Fibroblast of skin of left biceps (primary cell): ENCODE data around the gene FGGY.

ENCODE experiments used
- DNase-seq, 2 experiments: peaks; one replicate each; pipeline ENCODE4 v3.0.0-alpha.2; 2013; ENCODE audit warnings: low read depth in 2 of 2

The FGGY gene

GRCh38 chr1:59678493-59679228 is 381.8 kb downstream of the FGGY start:
- DNase-seq: peak in 1 of 2 experiments; percentile 57

DNA sequence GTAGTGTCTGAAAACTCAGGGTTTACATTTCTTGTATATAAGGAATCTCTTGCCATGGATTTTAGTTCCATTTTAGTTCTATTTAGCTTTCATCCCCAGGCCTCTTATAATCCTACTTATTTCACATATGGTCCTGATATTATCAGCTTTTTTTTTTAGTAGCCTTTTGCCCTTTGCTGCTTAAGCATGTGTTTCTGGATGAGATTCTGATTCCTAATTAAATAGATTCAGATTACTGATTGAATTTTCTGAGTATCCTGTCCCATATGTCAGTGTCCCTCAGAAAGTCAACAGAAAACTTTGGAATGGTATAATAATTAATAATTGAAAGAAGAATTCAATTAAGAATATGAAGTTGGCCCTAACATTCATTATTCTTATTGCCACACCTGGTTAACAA is 383.1 kb downstream of the FGGY start:
- no peak for DNase-seq

DNA sequence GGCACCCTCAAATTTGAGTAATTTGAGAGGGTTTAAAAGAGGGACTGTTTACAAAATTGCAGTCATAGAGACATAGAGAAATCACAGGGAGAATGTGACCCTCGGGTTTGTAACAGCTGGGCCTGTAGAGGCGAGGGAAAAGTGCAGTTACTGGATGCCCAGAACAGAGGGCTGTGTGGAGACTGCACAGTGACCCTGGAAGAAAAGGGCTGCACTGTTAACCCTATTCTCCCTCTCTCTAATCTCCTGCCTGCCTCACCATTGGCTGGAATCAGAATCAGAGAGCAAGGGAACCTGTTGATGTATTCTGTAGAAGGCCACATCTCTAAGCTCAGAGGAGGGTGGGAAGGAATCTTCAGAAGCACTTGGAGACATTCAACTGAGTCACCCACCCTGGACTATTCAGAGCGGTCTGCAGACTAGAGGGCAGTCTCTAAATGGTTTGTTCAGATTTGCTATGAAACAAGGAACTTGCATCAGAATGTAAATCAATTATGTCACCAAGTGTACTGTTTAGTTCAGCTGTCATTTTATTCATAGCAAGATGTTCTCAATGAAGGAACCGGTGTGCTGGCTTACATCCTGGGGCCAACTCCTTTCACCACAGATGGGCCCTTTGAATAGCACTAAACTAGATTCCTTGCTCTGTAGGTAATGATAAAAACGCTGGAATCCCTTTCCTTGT is 385.6 kb downstream of the FGGY start:
- no peak for DNase-seq

- no peak for DNase-seq
Observed at GRCh38 chr1:59683197-59683596, 386.3 kb downstream of the FGGY start.

DNA sequence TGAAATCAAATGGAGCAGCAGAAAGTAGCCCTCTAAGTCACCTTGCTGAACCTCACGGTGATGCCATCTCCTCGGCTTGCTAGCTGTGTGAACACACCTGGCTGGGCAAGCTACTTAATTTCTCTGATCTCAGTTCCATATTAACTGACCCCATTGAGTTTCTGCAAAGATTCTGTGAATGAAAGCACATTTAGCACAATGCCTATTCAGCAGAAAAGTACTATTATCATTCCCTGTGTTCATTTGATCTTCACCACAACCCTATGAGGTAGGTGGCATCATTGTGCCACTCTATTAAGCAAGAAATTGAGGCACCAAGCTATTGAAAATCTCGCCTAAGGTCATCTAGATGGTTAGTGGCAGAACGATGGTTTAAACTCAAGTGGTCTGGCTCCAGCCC is 387.8 kb downstream of the FGGY start:
- no peak for DNase-seq

- no peak for DNase-seq
Observed at GRCh38 chr1:59685101-59685500, 388.2 kb downstream of the FGGY start.

DNA sequence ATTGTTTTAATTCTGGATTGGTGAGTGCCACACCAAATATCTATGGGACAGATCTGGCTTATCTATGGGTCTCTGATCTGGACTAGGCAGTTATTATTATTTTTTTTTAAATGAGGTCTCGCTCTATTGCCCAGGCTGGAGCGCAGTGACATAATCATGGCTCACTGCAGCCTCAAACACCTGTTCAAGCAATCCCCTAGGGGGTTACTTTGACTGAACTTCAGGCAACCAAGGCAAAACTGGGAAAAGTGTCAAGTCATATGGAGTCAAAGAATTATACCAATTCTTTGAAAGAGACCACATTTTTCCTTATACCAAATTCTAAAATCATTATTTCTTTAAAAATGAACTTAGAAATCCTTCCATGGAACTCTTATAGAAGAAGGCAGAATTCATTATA is 388.8 kb downstream of the FGGY start:
- no peak for DNase-seq

- no peak for DNase-seq
Observed at GRCh38 chr1:59686170-59686569, 389.3 kb downstream of the FGGY start.

GRCh38 chr1:59686574-59686973 is 389.7 kb downstream of the FGGY start:
- DNase-seq: no peak

DNA sequence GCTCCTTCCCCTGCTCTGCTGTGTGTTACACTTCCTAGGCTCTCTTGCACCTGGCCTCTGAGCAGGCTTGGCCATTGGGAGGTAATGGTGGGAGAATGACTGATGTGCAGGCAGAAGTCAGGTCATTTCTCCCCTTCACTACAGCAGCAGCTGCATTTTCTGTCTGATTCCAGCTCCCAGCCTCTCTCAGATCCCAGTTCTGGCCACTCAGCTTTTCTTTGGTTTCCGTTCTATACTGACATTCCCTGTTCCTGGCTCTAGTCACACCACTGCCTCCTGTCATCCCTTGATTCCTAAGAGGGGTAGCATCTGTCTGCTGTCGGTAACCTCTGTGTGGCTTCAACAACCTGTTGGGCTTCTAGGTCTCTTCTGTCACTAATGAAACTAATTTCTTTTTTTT is 390.2 kb downstream of the FGGY start:
- DNase-seq: no peak

- DNase-seq: no peak
Observed at GRCh38 chr1:59688976-59689375, 392.1 kb downstream of the FGGY start.

DNA sequence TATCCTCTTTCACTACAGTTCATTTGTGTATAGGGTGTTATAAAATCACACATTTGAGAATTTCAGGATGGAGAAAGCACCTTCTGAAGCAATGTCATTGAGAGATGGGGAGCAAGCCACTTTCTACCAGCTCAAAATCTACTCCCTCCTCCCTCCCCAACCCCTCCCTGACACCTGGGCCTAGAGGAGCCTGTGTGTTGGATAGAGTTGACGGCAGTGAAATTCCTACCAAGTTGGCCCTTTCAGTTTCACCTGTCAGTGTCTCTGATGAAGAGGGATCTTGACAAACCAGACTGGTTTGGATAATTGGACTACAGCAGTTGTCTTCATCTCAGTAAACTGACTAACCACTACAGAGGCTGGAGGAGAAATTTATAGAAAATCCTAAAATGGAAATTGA is 392.8 kb downstream of the FGGY start:
- no peak for DNase-seq

DNA sequence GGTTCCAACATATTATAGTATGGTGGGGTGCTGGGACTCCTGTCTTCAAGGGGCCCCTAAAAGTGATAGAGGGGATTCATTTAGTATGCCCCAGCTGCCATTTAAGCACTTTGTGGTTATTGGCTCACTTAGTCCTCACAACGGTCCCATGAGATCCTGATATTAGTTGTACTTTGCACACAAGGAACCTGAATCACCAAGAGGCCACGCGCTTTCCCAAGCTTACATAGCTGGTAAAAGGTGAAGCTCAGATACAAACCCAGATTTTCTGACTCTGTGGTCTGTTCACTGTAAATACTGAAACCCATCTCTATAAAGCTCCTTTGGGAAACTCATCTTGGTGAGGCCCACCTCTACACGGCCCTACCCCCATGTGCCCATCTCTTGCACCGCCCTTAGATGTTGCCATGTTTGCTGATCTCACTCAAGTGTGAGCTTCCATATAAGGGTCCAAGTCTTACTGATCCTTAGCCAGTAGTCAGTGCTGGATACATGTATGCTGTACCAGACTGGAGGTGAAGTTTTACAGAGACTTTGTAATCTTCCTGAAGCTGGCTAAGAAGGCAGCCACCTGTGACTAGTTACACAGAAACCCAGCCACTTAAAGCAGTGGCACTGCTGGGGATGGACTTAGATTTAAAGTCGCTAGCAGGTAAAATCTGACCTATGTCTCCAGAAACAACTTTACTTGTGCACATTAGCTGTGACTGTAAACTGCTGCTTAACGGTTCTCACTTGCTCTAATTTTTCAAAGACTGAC is 393.5 kb downstream of the FGGY start:
- DNase-seq: no peak

DNA sequence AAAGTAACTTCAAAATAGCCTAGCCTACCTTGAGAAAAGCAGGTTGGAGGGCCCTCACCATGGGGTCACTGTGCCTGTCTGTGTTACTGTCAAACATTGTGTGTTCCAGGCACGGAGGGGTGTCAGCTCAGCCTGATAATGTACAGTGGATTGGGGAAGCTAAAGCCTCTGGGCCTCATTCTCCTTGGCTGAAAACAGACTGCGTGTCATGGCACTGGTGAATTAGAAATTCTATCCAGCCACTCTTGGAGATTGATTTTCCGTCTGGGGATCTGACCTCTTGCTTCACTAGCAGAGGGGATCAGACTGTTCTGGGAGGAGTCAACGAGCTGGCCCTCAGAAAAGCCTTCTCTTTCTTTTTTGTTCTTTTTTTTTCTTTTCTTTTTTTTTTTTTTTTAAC is 394.4 kb downstream of the FGGY start:
- DNase-seq: no peak

DNA sequence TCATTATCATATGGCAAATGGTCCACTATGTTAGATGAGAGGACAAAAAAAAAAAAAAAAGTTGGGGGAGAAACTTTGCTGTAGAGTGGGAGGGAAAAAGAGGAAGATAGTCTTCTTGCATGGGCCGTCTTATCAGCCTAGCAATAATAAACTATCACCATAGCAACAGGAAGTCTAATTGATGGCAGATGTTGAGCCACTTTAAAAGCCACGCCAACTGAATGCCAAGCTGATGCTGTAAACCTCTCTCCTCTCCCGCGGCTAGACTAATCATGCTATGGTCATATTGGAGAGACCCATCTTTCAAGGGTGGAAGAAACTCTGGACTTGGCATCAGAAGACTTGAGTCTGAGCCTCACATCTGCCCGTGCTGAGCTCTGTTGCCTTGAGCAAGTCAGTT is 395.7 kb downstream of the FGGY start:
- peak; percentile 88 to 91 for DNase-seq

DNA sequence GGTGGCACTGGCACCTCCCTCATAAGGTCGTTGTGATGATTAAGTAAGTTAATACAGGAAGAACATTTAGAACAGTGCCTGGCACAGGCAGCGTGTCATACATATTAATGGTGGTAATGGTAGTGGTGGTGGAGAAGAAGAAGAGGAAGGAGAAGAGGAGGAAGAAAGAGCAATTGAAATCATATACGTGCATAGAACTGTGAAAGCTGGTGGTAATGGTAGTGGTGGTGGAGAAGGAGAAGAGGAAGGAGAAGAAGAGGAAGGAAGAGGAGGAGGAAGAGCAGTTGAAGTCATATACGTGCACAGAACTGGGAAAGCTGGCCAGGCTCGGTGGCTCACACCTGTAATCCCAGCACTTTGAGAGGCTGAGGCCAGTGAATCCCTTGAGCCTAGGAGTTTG is 396.5 kb downstream of the FGGY start:
- DNase-seq: no peak

DNA sequence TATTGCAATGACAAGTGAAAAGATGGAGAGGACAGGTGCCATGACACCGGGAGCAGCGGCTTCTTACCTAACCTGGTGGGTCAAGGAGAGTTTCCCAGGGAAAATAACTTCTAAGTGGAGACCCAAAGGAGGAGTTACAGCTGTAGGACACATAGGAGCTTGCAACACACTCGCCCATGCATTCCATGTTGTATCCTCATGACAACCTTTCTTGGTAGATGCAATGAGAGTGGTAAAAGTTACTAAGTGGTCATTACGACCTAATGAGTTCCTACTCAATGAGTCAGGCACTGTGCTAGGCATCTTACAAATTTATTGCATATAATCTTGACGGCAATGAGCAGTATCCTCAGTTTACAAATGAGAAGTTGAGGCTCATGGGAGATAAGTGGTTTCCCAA is 398.4 kb downstream of the FGGY start:
- DNase-seq: no peak

DNA sequence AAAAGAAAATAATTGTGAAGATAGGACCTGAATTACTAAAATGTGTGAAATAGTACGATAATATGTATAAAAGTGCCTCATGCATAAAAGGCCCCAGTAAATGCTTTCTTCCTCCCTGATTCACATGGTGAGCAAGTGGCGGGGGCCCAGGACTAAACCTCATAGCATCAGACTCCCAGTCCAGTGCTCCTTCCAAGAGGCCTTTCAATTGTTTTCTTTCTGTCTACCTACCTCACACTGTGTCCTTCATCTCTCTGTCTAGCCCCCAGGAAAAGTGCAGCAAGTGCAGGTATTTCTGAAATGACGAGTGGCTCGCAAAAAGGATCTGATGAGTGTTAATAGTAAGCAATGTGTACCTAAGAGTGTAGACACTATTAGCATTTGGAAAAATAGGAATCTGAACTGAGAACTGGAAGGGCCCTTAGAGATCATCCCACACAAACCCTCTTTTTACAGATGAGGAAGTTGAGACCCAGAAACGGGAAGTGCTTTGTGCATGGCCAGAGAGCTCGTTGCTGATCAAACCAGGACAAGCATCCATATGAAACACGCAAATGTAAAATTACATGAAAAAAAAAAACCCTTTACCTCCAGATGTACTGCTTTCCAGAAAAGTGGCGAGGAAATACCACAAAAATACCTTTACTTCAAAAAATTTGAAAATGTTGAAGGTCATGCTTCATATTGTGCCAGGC is 399.7 kb downstream of the FGGY start:
- no peak for DNase-seq

- DNase-seq: no peak
Observed at GRCh38 chr1:59697150-59697800, 400.4 kb downstream of the FGGY start.

DNA sequence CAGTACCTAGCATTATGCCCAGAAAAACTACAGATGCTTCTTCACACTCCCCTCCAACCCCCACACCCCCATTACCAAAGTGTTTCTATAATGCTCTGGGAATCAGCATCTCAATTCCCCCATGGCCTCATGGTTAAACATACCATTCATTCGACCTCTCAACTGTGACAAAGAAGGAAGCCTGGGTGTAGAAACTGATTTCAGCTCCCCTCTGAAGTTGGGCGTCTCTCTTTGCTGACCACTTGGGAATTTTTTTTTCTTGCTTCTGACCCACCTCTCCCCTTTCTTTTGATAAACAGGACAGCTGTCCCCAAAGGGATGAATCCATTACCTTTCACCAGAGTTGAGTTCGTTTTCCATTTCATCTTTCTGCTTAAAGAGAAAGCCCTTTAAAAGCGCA is 401.5 kb downstream of the FGGY start:
- no peak for DNase-seq

GRCh38 chr1:59699227-59699847 is 402.4 kb downstream of the FGGY start:
- no peak for DNase-seq
